ENCODE results near the gene ETV3. TPM values are rescaled to one million over a fixed set of nuclear protein-coding genes. Genes with fewer than 3 reads are reported as not detected.
A peak's percentile ranks its signal among the peaks of the same experiment; 100 is the strongest.
"Not testable (repeated sequence)": the region's sequence is repeated elsewhere in the genome, so short reads cannot be mapped to it uniquely, and the experiment has no call there.

ETV3 gene
- total RNA-seq (2014; rRNA removed; shearing (Covaris generic)), result 8.2 and 8.8 TPM in 2 replicates

GRCh38 chr1:157138220-157139051 is at the start of gene ETV3:
Gene ETV3 (minus strand): TSS chr1:157138395. CDS start chr1:157136352, 2,043 bp downstream.
- DNase-seq (ENCODE audit: low read depth), result peak; percentile 93

- no peak for DNase-seq (ENCODE audit: low read depth)
These were observed 48.2 kb upstream of the ETV3 start for GRCh38 chr1:157186281-157186992.

- DNase-seq (ENCODE audit: low read depth), result no peak
These were observed 45.7 kb upstream of the ETV3 start for GRCh38 chr1:157183870-157184269.

- not testable (repeated sequence) for DNase-seq (ENCODE audit: low read depth)
These were observed 44.2 kb upstream of the ETV3 start for GRCh38 chr1:157182371-157182770.

- DNase-seq (ENCODE audit: low read depth), result no peak
These were observed 43.6 kb upstream of the ETV3 start for GRCh38 chr1:157181790-157182189.

- DNase-seq (ENCODE audit: low read depth), result no peak
These were observed 43.1 kb upstream of the ETV3 start for GRCh38 chr1:157181258-157181657.

- no peak for DNase-seq (ENCODE audit: low read depth)
These were observed 40.3 kb upstream of the ETV3 start for GRCh38 chr1:157178490-157178889.

- no peak for DNase-seq (ENCODE audit: low read depth)
These were observed 39.7 kb upstream of the ETV3 start for GRCh38 chr1:157177733-157178394.

- no peak for DNase-seq (ENCODE audit: low read depth)
These were observed 38.5 kb upstream of the ETV3 start for GRCh38 chr1:157176591-157177121.

- no peak for DNase-seq (ENCODE audit: low read depth)
These were observed 37.8 kb upstream of the ETV3 start for GRCh38 chr1:157176016-157176415.

- DNase-seq (ENCODE audit: low read depth), result no peak
These were observed 35.8 kb upstream of the ETV3 start for GRCh38 chr1:157173900-157174410.

GRCh38 chr1:157173241-157173640 is 35.0 kb upstream of the ETV3 start:
- DNase-seq (ENCODE audit: low read depth), result not testable (repeated sequence)

- not testable (repeated sequence) for DNase-seq (ENCODE audit: low read depth)
These were observed 34.4 kb upstream of the ETV3 start for GRCh38 chr1:157172591-157172990.

- not testable (repeated sequence) for DNase-seq (ENCODE audit: low read depth)
These were observed 33.8 kb upstream of the ETV3 start for GRCh38 chr1:157171903-157172503.

GRCh38 chr1:157170677-157171515 is 32.7 kb upstream of the ETV3 start:
- DNase-seq (ENCODE audit: low read depth), result peak; percentile 40

GRCh38 chr1:157168015-157168414 is 29.8 kb upstream of the ETV3 start:
- no peak for DNase-seq (ENCODE audit: low read depth)

- no peak for DNase-seq (ENCODE audit: low read depth)
These were observed 29.2 kb upstream of the ETV3 start for GRCh38 chr1:157167437-157167836.

- DNase-seq (ENCODE audit: low read depth), result no peak
These were observed 28.4 kb upstream of the ETV3 start for GRCh38 chr1:157166590-157166989.

- peak; percentile 51 for DNase-seq (ENCODE audit: low read depth)
These were observed 25.3 kb upstream of the ETV3 start for GRCh38 chr1:157163273-157164127.

- DNase-seq (ENCODE audit: low read depth), result no peak
These were observed 24.1 kb upstream of the ETV3 start for GRCh38 chr1:157162345-157162744.
